HepG2 (cell line): ENCODE results near the gene SKIDA1. TPM values are rescaled to one million over a fixed set of nuclear protein-coding genes. Genes with fewer than 3 reads are reported as not detected.
A peak's percentile ranks its signal among the peaks of the same experiment; 100 is the strongest.

Experiments
- HMG20B ChIP-seq: conservative IDR thresholded peaks from 2 replicates; pipeline ENCODE4 v1.6.1; 2016; ENCODE audit warnings: missing genetic modification reagents, missing compliant biosample characterization
- PAX8 ChIP-seq: sonication (generic); formaldehyde crosslinking; IDR thresholded peaks from 2 replicates; pipeline ENCODE4 v1.8.0; 2022; ENCODE audit warnings: mild to moderate bottlenecking, missing genetic modification reagents, borderline replicate concordance
- ZNF10 ChIP-seq: sonication (generic); formaldehyde crosslinking; IDR thresholded peaks from 2 replicates; pipeline ENCODE4 v1.4.0; 2020; ENCODE audit warnings: mild to moderate bottlenecking, low read depth, missing genetic modification reagents, borderline replicate concordance
- ZNF138 ChIP-seq: sonication (generic); formaldehyde crosslinking; IDR thresholded peaks from 2 replicates; pipeline ENCODE4 v1.5.0; 2020; ENCODE audit warnings: mild to moderate bottlenecking, low read depth, missing genetic modification reagents
- ZNF333 ChIP-seq: sonication (generic); formaldehyde crosslinking; IDR thresholded peaks from 2 replicates; pipeline ENCODE4 v1.4.0; 2020; ENCODE audit warnings: mild to moderate bottlenecking, missing genetic modification reagents, borderline replicate concordance
- ZNF446 ChIP-seq: sonication (generic); formaldehyde crosslinking; IDR thresholded peaks from 2 replicates; pipeline ENCODE4 v1.5.0; 2020; ENCODE audit warnings: mild to moderate bottlenecking, missing genetic modification reagents
- ZNF644 ChIP-seq: IDR thresholded peaks from 2 replicates; pipeline ENCODE4 v1.6.1; 2016; ENCODE audit warnings: low read depth
- ZNF747 ChIP-seq: sonication (generic); formaldehyde crosslinking; IDR thresholded peaks from 2 replicates; pipeline ENCODE4 v1.8.1; 2023; ENCODE audit warnings: missing genetic modification reagents, mild to moderate bottlenecking, borderline replicate concordance
- polyA plus RNA-seq, 8 experiments: library from polyadenylated mRNA; depleted of rRNA in 3 of 8; stranded (reverse) in 7 of 8; unstranded in 1 of 8; fragments of >200 nt; fragmentation: Illumina TruSeq in 4 of 8; extraction: Trizol in 4 of 8; gene quantifications; 2 replicates each; pipeline versions ENCODE4 v1.2.1 to v1.2.3, GENCODE V29; 2011 to 2016; ENCODE audit warnings: low read depth in 4 of 8, missing spikeins in 1 of 8, mixed read lengths in 1 of 8; ENCODE audit not compliant: insufficient read depth in 1 of 8
- total RNA-seq, 5 experiments: library from RNA; depleted of rRNA; stranded (reverse); fragments of >200 nt; fragmentation: Illumina TruSeq; extraction: Trizol; gene quantifications; 2 replicates each; pipeline ENCODE4 v1.2.3, GENCODE V29; 2016; ENCODE audit warnings: low read depth in 1 of 5
- TF ChIP-seq, protein P1 (sequence below): IDR thresholded peaks from 2 replicates; pipeline ENCODE4 v1.6.1; 2018; ENCODE audit warnings: missing genetic modification reagents
- TF ChIP-seq, protein P2 (sequence below): sonication (generic); formaldehyde crosslinking; IDR thresholded peaks from 2 replicates; pipeline ENCODE4 v1.8.0; 2022; ENCODE audit warnings: mild to moderate bottlenecking, missing genetic modification reagents, moderate library complexity
- TF ChIP-seq, protein P3 (sequence below): sonication (generic); formaldehyde crosslinking; IDR thresholded peaks from 2 replicates; pipeline ENCODE4 v1.5.0; 2020; ENCODE audit warnings: missing genetic modification reagents, mild to moderate bottlenecking, borderline replicate concordance
- TF ChIP-seq, protein P4 (sequence below): sonication (generic); formaldehyde crosslinking; IDR thresholded peaks from 2 replicates; pipeline ENCODE4 v1.5.0; 2020; ENCODE audit warnings: mild to moderate bottlenecking, missing genetic modification reagents, borderline replicate concordance
- TF ChIP-seq, protein P5 (sequence below), 2 experiments: IDR thresholded peaks; 2 replicates each; pipeline ENCODE4 v1.6.1; 2011 to 2012; ENCODE audit warnings: low read length in 2 of 2, borderline replicate concordance in 1 of 2, low read depth in 1 of 2, mild to moderate bottlenecking in 1 of 2, moderate library complexity in 1 of 2
- TF ChIP-seq, protein P6 (sequence below): sonication (generic); formaldehyde crosslinking; conservative IDR thresholded peaks from 2 replicates; pipeline ENCODE4 v1.4.0; 2020; ENCODE audit warnings: missing genetic modification reagents
- TF ChIP-seq, protein P7 (sequence below): sonication (generic); formaldehyde crosslinking; IDR thresholded peaks from 2 replicates; pipeline ENCODE4 v1.8.1; 2023; ENCODE audit warnings: mild to moderate bottlenecking, inconsistent platforms, moderate library complexity, missing genetic modification reagents, borderline replicate concordance

The SKIDA1 gene
- total and polyA plus RNA-seq, 2 of the 13 experiments (the other 11 are each of a cell fraction or from before 2014, with no cell fraction given) = 0.73 to 1.5 TPM

DNA sequence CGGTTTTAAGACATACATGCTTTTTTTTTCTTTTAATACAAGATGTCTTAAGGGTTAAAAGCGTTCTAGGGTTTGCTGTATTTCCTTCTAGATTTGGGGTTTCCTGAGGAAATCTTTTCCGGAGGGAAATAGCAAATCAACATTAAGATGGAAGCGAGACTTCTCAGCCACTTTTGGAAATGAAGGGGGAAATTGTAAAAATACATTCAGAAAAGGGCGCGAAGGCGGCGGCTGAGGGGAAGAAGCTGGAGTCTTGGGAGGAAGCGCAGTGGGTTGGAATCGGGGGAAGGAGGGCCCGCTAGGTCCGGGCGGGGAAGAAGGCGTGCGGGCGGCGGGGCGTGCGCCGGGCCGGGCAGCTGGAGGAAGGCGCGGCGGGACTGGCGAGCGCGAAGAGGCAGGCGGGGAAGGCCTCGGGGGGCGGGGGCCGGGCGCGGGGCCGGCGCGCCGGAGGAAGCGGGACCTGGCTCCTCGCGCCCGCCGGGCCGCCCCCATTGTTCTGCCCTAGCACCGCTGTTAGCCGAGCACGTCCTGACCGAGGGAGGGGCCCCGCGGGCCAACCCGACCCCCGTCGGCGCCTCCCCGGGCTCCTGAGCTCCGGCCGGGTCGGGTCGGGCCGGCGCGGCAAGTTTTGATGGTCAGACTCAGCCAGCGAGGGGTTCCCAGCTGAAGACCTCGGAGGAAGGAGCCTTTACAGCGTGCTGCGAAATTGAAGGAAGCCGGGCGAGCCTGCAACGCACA is 1.5 kb upstream of the SKIDA1 start (continued):
- TF ChIP-seq ZNF747 (CRISPR knock-in tag) = no peak
- TF ChIP-seq ZNF446 (CRISPR knock-in tag) = 0 out of 2 replicates have a peak, but pooled peaks have one; percentile 1
- no peak for TF ChIP-seq ZNF10 (CRISPR knock-in tag)
- TF ChIP-seq, protein P1, sequence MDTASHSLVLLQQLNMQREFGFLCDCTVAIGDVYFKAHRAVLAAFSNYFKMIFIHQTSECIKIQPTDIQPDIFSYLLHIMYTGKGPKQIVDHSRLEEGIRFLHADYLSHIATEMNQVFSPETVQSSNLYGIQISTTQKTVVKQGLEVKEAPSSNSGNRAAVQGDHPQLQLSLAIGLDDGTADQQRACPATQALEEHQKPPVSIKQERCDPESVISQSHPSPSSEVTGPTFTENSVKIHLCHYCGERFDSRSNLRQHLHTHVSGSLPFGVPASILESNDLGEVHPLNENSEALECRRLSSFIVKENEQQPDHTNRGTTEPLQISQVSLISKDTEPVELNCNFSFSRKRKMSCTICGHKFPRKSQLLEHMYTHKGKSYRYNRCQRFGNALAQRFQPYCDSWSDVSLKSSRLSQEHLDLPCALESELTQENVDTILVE (CRISPR knock-in tag) = peak; percentile 61; the same call in 1 of the 2 replicates
- TF ChIP-seq, protein P2, sequence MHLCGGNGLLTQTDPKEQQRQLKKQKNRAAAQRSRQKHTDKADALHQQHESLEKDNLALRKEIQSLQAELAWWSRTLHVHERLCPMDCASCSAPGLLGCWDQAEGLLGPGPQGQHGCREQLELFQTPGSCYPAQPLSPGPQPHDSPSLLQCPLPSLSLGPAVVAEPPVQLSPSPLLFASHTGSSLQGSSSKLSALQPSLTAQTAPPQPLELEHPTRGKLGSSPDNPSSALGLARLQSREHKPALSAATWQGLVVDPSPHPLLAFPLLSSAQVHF = peak; percentile 41; the same call in 1 of the 2 replicates
- TF ChIP-seq ZNF333 (CRISPR knock-in tag) = 0 out of 2 replicates have a peak, but pooled peaks have one; percentile 32
- 0 out of 2 replicates have a peak, but pooled peaks have one; percentile 14 for TF ChIP-seq PAX8 (CRISPR knock-in tag)
- TF ChIP-seq, protein P3, sequence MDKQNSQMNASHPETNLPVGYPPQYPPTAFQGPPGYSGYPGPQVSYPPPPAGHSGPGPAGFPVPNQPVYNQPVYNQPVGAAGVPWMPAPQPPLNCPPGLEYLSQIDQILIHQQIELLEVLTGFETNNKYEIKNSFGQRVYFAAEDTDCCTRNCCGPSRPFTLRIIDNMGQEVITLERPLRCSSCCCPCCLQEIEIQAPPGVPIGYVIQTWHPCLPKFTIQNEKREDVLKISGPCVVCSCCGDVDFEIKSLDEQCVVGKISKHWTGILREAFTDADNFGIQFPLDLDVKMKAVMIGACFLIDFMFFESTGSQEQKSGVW (CRISPR knock-in tag) = no peak
- TF ChIP-seq, protein P4, sequence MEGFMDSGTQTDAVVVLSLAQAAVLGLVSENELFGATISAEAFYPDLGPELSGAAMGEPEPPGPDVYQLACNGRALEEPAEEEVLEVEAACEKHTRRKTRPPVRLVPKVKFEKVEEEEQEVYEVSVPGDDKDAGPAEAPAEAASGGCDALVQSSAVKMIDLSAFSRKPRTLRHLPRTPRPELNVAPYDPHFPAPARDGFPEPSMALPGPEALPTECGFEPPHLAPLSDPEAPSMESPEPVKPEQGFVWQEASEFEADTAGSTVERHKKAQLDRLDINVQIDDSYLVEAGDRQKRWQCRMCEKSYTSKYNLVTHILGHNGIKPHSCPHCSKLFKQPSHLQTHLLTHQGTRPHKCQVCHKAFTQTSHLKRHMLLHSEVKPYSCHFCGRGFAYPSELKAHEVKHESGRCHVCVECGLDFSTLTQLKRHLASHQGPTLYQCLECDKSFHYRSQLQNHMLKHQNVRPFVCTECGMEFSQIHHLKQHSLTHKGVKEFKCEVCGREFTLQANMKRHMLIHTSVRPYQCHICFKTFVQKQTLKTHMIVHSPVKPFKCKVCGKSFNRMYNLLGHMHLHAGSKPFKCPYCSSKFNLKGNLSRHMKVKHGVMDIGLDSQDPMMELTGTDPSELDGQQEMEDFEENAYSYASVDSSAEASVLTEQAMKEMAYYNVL (CRISPR knock-in tag) = peak; percentile 6; the same call in 1 of the 2 replicates
- no peak for TF ChIP-seq ZNF138
- TF ChIP-seq, protein P5, sequence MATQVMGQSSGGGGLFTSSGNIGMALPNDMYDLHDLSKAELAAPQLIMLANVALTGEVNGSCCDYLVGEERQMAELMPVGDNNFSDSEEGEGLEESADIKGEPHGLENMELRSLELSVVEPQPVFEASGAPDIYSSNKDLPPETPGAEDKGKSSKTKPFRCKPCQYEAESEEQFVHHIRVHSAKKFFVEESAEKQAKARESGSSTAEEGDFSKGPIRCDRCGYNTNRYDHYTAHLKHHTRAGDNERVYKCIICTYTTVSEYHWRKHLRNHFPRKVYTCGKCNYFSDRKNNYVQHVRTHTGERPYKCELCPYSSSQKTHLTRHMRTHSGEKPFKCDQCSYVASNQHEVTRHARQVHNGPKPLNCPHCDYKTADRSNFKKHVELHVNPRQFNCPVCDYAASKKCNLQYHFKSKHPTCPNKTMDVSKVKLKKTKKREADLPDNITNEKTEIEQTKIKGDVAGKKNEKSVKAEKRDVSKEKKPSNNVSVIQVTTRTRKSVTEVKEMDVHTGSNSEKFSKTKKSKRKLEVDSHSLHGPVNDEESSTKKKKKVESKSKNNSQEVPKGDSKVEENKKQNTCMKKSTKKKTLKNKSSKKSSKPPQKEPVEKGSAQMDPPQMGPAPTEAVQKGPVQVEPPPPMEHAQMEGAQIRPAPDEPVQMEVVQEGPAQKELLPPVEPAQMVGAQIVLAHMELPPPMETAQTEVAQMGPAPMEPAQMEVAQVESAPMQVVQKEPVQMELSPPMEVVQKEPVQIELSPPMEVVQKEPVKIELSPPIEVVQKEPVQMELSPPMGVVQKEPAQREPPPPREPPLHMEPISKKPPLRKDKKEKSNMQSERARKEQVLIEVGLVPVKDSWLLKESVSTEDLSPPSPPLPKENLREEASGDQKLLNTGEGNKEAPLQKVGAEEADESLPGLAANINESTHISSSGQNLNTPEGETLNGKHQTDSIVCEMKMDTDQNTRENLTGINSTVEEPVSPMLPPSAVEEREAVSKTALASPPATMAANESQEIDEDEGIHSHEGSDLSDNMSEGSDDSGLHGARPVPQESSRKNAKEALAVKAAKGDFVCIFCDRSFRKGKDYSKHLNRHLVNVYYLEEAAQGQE (IDR thresholded peaks at IDR 0.05; ENCODE audit: borderline replicate concordance in 1 of 2, low read depth in 1 of 2, low read length in 2 of 2) = peak in 1 of 2 experiments; percentile 57; a peak in 1 of 4 replicates
- TF ChIP-seq HMG20B = peak; percentile 53; the same call in 1 of the 2 replicates
- TF ChIP-seq ZNF644 (CRISPR knock-in tag) = no peak
- TF ChIP-seq, protein P6, sequence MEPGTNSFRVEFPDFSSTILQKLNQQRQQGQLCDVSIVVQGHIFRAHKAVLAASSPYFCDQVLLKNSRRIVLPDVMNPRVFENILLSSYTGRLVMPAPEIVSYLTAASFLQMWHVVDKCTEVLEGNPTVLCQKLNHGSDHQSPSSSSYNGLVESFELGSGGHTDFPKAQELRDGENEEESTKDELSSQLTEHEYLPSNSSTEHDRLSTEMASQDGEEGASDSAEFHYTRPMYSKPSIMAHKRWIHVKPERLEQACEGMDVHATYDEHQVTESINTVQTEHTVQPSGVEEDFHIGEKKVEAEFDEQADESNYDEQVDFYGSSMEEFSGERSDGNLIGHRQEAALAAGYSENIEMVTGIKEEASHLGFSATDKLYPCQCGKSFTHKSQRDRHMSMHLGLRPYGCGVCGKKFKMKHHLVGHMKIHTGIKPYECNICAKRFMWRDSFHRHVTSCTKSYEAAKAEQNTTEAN = 0 out of 2 replicates have a peak, but pooled peaks have one; percentile 54
- TF ChIP-seq, protein P7, sequence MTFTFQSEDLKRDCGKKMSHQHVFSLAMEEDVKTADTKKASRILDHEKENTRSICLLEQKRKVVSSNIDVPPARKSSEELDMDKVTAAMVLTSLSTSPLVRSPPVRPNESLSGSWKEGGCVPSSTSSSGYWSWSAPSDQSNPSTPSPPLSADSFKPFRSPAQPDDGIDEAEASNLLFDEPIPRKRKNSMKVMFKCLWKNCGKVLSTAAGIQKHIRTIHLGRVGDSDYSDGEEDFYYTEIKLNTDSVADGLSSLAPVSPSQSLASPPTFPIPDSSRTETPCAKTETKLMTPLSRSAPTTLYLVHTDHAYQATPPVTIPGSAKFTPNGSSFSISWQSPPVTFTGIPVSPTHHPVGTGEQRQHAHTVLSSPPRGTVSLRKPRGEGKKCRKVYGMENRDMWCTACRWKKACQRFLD (CRISPR knock-in tag) = 0 out of 2 replicates have a peak, but pooled peaks have one; percentile 24
